Skeletal muscle satellite cell (primary cell): Measurements from ENCODE around the gene SPHK1.

Experiments used
- H3K27me3 ChIP-seq: 2 replicates; pipeline ENCODE4 v1.7.0; 2013; ENCODE audit warnings: low read length; ENCODE audit not compliant: control insufficient read depth, insufficient read depth
- H3K36me3 ChIP-seq: 2 replicates; pipeline ENCODE4 v1.7.0; 2013; ENCODE audit warnings: mild to moderate bottlenecking, control low read depth, low read length; ENCODE audit not compliant: insufficient read depth
- H3K4me1 ChIP-seq: 2 replicates; pipeline ENCODE4 v1.7.0; 2013; ENCODE audit warnings: low read length; ENCODE audit not compliant: control insufficient read depth, insufficient read depth
- H3K4me2 ChIP-seq: 2 replicates; pipeline ENCODE4 v1.7.0; 2013; ENCODE audit warnings: mild to moderate bottlenecking, low read length
- H3K4me3 ChIP-seq: 2 replicates; pipeline ENCODE4 v1.7.0; 2013; ENCODE audit warnings: low read length
- H3K9ac ChIP-seq: 2 replicates; pipeline ENCODE4 v1.7.0; 2013; ENCODE audit warnings: mild to moderate bottlenecking, low read depth, low read length, moderate library complexity
- H3K9me3 ChIP-seq: replicated peaks from 2 replicates; pipeline ENCODE4 v1.7.0; 2013; ENCODE audit warnings: mild to moderate bottlenecking, control low read depth, low read length

The SPHK1 gene

DNA sequence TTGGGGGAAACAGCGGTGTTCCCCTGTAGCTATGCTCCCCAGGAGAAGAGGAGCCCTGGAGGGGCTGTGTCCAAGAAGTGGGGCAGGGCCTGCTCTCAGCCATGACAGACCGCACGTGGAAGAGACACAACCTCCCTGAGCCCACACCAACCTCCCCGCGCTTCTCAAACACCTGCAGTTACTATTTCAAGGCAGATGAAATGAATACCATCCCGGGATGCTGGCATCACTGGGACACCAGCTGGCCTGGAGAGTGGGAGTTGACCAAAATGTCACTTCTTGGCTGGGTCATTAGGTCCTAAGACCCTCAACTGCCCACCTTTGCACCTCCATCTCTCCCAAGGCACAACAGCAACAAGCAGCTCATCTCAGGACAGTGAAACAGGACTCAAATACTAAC, 32.0 kb downstream of the SPHK1 start:
- peaks cover 6% of the 10 kb centered on the region for H3K4me1 ChIP-seq
- H3K27me3 ChIP-seq: no peaks in the 10 kb centered on the region
- H3K4me2 ChIP-seq: no peak overlapping the region
- H3K36me3 ChIP-seq: no peaks in the 10 kb centered on the region
- no peak overlapping the region for H3K9ac ChIP-seq
- no peak overlapping the region for H3K4me3 ChIP-seq
- H3K9me3 ChIP-seq: no peaks in the 10 kb centered on the region

DNA sequence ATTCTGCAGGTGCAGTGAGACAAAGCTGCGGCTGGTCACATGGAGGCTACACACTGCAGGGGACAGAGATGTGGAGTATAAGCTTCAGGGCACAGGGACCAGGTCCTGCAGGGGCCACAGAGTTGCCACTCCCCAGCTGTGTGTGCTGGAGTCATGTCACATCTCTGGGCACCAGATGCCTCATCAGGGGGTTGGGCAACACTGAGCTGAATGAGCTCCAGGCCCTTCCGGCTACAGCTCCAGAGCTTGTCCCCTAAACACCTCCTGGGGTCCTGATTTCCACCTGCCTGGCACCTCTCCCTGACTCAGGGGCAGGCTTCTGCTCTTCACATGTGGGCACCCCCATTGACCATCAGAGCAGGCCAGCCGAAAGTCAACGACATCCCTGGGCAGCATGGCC, 32.5 kb downstream of the SPHK1 start:
- Histone ChIP-seq H3K4me2 (no peak overlapping the region), H3K36me3 (no peaks in the 10 kb centered on the region), H3K4me3 (no peak overlapping the region), H3K9me3 (no peaks in the 10 kb centered on the region), H3K9ac (no peak overlapping the region), H3K27me3 (no peaks in the 10 kb centered on the region), H3K4me1 (peaks cover 6% of the 10 kb centered on the region)

DNA sequence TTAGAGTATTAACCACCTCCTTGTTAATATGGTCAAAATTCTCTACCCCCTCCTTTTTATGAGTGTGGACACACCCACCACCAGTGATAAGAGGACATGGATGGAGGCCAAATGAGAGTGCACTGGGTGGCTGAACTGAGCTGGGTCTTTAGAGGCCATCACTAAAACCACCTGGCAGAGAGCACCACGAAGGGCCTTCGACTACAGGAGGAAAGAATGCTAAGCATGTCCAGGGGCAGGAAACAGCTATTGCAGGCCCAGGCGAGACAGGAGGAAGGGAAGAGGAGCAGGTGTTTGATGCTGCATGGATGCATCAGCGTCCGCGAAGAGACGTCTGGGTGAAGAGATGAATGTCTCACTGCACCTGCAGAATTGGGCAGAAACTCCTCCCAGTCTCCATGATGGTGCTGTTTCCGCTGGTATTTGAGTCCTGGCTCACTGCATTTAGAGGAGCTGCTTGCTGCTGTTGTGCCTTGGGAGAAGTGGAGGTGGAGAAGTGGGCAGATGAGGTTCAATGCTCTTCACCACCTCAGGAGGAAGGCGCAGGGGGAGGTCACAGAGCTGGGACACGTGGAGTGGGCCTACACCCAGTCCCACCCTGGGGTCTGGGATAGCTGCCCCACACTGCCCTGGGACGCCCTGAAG, 33.2 kb downstream of the SPHK1 start:
- H3K36me3 ChIP-seq: no peaks in the 10 kb centered on the region

DNA sequence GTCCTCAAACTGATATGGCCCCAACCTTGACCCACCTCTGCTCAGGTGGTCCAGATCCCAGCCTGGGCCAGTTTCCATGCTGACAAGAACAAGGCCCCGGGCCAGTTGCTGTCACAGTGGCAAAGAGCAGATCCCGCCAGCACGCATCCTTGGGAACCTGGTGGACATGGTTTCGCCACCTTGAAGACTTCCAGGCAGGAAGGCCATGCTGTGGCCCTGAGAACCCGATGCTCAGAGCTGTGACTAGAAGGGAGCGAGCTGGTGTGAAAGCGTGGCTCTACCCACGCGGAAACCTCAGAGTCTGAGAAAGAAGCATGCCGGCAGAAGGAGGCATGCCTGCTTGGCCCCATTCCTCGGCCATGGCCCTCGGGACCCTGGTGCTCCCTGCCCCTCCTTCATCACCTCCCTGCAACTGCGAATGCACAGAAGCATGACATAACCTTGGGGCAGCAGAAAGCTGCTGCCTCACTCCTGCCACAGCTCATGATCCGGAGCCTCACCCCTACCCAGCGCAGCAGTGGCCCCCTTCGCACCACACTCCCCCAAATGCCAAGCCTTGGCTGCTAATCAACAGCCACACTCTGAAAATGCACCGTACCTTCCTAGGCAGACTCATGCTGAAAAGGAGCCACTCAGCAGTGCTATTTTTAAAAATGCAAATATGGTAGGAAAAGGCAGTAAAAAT, 35.3 kb downstream of the SPHK1 start:
- no peak overlapping the region for H3K4me3 ChIP-seq
- no peaks in the 10 kb centered on the region for H3K9me3 ChIP-seq
- H3K27me3 ChIP-seq: no peaks in the 10 kb centered on the region
- peaks cover 2% of the 10 kb centered on the region for H3K4me1 ChIP-seq
- no peak overlapping the region for H3K4me2 ChIP-seq
- no peaks in the 10 kb centered on the region for H3K36me3 ChIP-seq
- no peak overlapping the region for H3K9ac ChIP-seq

More for the DNA sequence above, 33.2 kb downstream of the SPHK1 start:
- H3K9me3 ChIP-seq: no peaks in the 10 kb centered on the region
- H3K9ac ChIP-seq: no peak overlapping the region
- H3K27me3 ChIP-seq: no peaks in the 10 kb centered on the region
- H3K4me1 ChIP-seq: peaks cover 6% of the 10 kb centered on the region
- H3K4me2 ChIP-seq: no peak overlapping the region
- H3K4me3 ChIP-seq: no peak overlapping the region

DNA sequence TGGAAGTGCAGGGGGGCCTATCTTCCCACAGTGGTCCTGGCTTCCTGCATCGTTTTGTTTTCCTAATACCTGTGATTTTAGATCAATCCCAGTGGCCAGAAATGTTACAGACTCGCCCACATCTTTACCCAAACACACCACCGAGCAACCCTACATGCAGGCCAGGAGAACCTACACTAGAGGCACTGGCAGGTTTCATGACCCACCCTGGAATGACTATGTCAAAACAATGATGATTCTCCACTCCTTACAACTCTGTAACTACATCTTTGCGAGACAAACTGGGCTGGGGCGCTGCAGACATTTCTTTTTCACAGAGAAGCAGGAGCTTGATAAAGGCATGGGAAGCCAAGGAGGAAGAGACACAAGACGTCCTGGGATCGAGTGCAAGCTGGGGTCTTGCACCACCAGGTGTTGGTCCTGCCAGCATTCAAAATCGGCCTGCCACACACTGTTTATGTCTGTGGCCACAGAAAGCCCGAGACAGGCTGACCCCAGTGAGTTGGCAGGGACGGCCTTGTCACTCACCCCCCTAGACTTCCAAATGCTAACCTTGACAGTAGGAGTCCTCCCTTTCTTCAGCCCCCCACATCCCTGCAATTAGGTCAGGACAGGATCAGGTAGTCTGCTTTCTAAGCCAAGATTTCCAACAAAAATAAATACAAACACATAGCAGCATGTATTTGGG, 36.1 kb downstream of the SPHK1 start:
- no peaks in the 10 kb centered on the region for H3K36me3 ChIP-seq
- no peak overlapping the region for H3K4me2 ChIP-seq
- H3K9me3 ChIP-seq: no peaks in the 10 kb centered on the region
- H3K4me3 ChIP-seq: no peak overlapping the region
- H3K4me1 ChIP-seq: no peaks in the 10 kb centered on the region
- no peaks in the 10 kb centered on the region for H3K27me3 ChIP-seq
- no peak overlapping the region for H3K9ac ChIP-seq

DNA sequence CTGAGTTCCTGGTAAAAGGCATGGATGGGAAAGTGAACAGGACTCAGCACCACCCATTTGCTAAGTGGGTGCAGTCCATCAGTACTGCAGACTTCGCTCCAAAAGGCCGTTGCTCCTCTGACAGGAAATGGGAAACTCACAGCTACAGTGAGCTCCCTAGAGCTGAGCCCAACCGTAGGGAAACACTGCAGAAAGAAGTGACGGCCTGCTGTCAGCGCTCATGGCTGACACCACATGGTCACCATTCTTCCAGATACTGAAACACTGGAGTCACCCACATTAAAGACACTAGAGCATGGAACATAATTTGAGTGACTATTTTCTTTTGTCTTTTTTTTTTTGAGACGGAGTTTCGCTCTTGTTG, 36.6 kb downstream of the SPHK1 start:
- no peaks in the 10 kb centered on the region for H3K4me1 ChIP-seq
- no peak overlapping the region for H3K9ac ChIP-seq
- H3K36me3 ChIP-seq: no peaks in the 10 kb centered on the region
- H3K27me3 ChIP-seq: no peaks in the 10 kb centered on the region
- H3K9me3 ChIP-seq: no peaks in the 10 kb centered on the region
- H3K4me2 ChIP-seq: no peak overlapping the region
- H3K4me3 ChIP-seq: no peak overlapping the region

DNA sequence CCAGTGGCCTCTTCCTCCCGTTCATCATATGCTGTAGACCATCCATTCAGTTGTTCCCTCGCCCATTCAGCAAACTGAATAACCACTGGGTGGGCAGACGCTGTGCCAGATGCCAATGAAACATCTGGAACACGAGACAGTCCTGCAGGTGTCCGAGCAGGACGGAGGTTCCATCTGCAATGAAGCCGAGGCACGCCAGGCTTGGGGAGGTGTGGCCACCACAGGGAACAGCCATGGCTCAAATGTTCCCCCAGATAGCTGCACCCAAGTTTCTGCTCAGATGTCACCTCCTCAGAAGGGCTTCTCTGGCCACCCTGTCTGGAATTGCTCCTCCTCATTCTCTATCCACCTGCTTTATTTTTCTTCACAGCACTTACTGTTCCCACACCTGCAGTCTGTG, 38.0 kb downstream of the SPHK1 start:
- Histone ChIP-seq H3K4me2 (no peak overlapping the region), H3K36me3 (no peaks in the 10 kb centered on the region), H3K9me3 (no peaks in the 10 kb centered on the region), H3K27me3 (no peaks in the 10 kb centered on the region), H3K4me1 (peaks cover 3% of the 10 kb centered on the region), H3K4me3 (no peak overlapping the region), H3K9ac (no peak overlapping the region)

DNA sequence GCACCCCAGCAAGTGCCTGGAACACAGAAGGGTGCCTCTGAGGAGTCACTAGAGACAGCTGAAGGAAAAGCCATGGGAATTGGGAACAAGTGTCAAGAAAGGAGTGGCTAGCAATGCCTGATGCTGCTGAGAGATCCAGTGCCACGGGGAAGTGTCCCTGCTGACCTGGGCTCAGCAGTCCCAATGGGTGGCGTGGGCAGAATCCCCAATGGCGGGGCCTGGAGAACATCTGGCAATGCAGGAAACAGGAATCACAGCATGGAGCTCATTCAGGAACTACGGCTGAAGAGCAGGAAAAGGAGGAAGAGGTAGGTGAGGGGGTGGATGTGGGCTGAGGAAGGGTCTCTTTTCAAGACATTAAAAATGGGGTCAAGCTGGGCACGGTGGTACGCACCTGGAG, 38.5 kb downstream of the SPHK1 start:
- no peak overlapping the region for H3K4me3 ChIP-seq
- peaks cover 7% of the 10 kb centered on the region for H3K4me1 ChIP-seq
- no peaks in the 10 kb centered on the region for H3K36me3 ChIP-seq
- H3K9me3 ChIP-seq: no peaks in the 10 kb centered on the region
- no peak overlapping the region for H3K4me2 ChIP-seq
- H3K9ac ChIP-seq: no peak overlapping the region
- no peaks in the 10 kb centered on the region for H3K27me3 ChIP-seq

DNA sequence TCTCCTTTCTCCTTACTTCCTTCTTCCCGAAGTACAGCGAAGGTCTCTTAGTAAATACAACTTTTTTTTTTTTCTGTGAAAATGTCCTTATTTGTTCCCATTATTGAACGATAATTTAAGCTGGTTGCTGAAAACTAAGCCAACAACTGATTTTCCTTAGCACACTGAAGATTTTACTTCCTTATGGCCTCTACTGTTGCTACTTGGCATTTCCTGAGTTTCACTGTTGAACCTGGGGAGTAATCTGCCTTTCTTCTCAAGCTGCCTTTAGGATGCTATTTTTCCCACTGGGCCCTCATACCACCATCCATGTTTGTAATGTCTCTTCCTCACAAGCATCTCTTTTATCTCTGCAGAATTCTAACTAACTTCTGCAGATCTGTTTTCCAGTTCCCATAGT, 42.4 kb downstream of the SPHK1 start:
- H3K27me3 ChIP-seq: no peaks in the 10 kb centered on the region
- H3K4me2 ChIP-seq: no peak overlapping the region
- peaks cover 8% of the 10 kb centered on the region for H3K4me1 ChIP-seq
- no peak overlapping the region for H3K4me3 ChIP-seq
- H3K36me3 ChIP-seq: no peaks in the 10 kb centered on the region
- H3K9me3 ChIP-seq: no peaks in the 10 kb centered on the region
- H3K9ac ChIP-seq: no peak overlapping the region

DNA sequence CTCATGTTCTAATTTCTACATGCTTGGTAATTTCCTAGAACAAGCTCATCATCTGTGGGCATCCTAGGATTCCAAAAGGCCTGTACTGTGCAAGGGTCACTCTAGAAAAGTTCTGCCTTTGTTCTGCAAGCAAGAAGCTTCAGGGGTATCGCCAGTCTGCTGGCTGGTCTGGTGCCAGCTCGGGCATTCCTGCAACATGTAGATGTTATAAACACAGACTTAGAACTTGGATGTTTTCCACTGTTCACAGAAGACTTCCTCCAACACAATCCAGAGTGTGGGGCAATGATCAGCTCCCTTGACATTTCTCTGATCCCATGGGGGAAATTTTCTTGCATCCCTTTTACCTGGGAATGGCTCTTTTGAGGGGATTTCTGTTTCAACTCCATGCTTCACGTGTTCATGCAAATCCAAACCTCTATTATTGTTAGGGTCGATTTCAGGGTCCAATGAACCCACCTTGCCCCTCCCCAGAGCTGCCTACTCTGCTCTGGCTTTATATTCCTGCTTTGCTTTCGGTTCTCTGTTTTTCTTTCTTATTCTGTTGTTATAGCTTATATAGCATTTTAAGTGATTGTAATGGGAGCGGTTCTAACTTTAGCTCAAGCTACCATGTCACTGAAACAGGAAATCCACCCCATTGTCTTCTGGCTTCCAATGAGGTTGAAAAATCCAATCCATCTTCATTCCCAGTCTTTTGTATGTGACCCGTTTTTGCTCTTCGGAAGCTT, 43.3 kb downstream of the SPHK1 start:
- no peak overlapping the region for H3K4me3 ChIP-seq

DNA sequence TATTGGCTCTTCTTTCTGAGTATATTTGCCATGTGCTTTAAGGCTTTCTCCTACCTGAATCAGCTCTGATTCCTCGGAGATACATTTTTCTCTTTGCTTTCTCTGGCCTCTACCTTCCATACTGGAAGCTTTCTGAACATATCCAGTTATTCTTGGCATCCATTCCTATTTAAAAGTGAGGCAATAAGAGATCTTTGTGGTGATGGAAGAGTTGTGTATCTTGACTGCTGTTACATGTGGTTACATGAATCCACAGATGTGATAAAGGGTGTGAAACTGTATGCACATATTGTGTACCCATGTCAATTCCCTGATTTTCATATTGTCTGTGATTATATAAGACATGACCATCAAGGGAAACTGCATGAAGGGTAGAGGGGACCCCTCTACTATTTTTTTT, 44.1 kb downstream of the SPHK1 start:
- H3K36me3 ChIP-seq: no peaks in the 10 kb centered on the region
- no peak overlapping the region for H3K9ac ChIP-seq
- no peaks in the 10 kb centered on the region for H3K27me3 ChIP-seq
- no peak overlapping the region for H3K4me2 ChIP-seq
- no peaks in the 10 kb centered on the region for H3K9me3 ChIP-seq
- peaks cover 8% of the 10 kb centered on the region for H3K4me1 ChIP-seq
- H3K4me3 ChIP-seq: no peak overlapping the region

More for the DNA sequence above, 43.3 kb downstream of the SPHK1 start:
- Histone ChIP-seq H3K4me2 (no peak overlapping the region), H3K4me1 (peaks cover 8% of the 10 kb centered on the region), H3K27me3 (no peaks in the 10 kb centered on the region), H3K9me3 (no peaks in the 10 kb centered on the region), H3K36me3 (no peaks in the 10 kb centered on the region), H3K9ac (no peak overlapping the region)
